Activated CD8-positive, alpha-beta memory T cell treated with anti-CD3 and anti-CD28 coated beads, Interleukin-2, amount 50 U/mL, for 24 hours (primary cell): Measurements from ENCODE around the gene TMPRSS4.

Experiments
- DNase-seq: peaks from one replicate; pipeline ENCODE4 v3.0.0-alpha.2; 2020; ENCODE audit errors: extremely low read depth

The TMPRSS4 gene

GRCh38 chr11:118079491-118079890 lies 2.6 kb downstream of the TMPRSS4 start:
- DNase-seq: no peak

- DNase-seq: no peak
Observed at GRCh38 chr11:118080296-118080695, 3.4 kb downstream of the TMPRSS4 start.

DNA sequence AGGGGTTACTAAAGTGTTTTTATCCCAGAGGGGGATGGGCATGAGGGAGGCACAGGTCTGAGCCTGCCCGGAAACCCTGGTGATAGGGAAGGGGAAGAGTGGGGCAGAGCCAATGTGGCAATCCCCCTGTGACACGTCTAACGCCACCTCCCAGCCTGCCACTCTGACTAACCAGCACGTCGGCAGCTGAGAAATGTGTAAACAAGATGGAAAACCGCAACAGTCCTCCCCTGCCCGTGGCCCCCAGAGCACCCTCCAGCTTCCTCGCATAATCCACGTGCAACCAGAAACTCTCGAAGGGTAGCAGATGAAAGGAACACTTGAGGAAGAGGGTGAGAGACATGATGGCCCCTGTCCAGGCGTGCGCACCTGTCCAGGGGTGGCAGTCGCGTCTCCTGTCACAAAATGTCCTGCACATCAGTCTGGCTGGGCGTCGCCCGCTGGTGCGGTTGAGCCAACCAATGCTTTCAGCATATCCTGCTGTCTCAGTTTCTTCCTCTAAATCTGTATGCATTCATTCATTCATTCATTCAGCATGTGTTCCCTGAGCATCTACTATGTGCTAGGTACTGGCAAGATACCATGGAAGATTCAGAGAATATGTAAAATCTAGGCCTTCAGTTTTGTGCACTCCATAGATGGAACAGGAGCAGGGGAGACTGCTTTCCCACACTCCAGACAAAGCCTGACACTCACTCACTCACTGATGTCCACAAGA lies 4.5 kb downstream of the TMPRSS4 start:
- DNase-seq: no peak

- DNase-seq: no peak
Observed at GRCh38 chr11:118082880-118083552, 6.1 kb downstream of the TMPRSS4 start.

- no peak for DNase-seq
Observed at GRCh38 chr11:118084247-118084646, 7.4 kb downstream of the TMPRSS4 start.

DNA sequence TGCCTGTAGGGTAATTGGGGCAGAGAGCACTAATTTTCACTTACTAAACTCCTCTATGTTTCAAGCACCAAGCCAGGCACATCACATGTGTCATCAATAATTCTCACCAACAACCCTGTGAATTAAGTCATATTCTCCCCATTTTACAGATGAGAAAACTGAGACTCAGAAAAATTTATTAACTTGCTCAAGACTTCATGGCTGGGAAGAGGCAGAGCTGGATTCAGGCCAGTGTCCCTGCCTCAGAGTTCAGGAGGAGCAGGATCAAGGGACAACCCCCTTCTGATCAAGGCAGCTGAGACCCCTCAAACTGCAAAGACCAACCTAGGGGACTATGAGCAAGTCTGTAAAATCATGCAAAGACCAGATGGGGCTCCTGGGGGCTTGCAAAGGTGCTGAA lies 7.8 kb downstream of the TMPRSS4 start:
- no peak for DNase-seq

DNA sequence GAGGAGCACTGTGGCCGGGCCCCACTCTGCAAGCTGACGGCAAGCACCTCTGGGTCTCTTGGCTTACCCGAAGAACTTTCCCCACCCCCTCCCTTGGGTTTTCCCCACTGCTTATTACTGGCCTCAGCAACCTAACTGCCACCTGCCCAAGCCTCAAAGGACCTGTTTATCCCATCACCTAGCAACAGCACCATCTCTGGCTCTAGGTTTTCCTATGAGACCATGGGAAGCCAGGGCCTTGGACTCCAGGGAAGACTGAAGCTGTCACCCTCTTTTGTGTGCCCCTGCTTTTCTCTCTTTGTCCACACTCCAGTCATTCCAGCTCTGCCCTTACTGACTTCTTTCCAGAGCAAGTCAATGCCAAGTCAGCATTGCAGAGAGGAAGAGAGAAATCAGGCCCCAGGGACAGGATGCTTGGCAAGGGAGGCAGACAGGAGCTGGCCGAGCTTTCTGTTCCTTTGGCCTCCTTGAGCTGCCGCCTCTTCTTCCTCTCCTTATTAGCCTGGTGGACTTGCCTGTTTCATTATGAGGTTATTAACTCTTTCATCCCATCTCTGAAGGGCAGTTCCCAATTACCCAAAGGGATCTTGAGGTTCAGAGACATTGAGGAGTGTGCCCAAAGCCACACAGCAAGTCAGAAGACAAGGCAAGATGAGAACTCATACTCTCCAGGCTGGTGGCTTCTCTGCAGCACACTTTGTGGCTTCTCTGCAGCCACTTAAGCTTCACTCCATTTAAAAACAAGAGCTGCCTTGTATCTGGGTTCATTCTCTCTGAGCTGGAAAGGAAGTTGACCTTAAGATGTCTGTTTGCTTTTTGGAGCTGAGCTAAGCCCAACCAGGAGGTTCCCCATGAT lies 10.3 kb downstream of the TMPRSS4 start, which contains the start of gene SMIM35:
TSS of gene SMIM35 (minus strand) at position 51 of the 856 bp plus-strand sequence. CDS start 206 bp downstream, outside the sequence.
- no peak for DNase-seq

DNA sequence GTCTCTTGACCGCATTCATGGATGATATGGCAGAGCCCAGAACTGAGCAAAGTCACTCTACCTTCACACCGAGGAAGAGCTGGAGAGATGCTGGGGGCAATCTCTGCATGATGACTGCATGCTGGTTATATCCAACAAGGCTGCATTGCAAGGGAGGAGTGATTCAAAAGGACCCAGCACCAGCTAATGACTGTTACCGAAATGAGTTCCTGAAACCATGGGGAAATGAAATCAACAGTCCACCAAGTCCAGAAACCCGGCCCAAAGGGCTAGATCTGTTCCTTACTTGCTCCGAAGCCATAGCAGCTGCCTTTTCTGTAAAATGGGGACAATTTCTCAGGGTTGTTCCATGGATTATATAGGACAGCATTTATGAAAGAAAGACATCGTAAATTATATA lies 11.1 kb downstream of the TMPRSS4 start:
- DNase-seq: no peak

GRCh38 chr11:118088531-118088930 lies 11.7 kb downstream of the TMPRSS4 start:
- DNase-seq: no peak

- no peak for DNase-seq
Observed at GRCh38 chr11:118090545-118091162, 13.8 kb downstream of the TMPRSS4 start.

DNA sequence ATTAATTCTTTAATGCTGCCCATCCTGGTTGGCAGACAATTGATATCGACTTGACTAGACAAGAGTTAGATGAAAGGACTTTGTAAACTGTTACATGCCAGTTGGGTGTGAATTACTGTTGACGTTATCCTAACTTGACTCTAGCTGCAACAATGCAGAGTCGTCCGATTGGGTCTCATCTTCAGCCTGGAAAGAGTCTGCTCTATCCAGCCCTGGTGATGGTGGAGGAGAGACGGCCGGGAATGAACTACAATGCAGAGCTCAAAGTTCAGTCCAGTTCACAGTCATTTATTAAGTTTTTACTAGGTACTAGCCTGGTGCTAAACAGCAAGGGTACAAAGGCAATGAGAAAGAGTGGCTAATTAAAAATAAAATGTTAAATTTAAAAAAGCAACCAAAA lies 14.8 kb downstream of the TMPRSS4 start:
- DNase-seq: no peak

DNA sequence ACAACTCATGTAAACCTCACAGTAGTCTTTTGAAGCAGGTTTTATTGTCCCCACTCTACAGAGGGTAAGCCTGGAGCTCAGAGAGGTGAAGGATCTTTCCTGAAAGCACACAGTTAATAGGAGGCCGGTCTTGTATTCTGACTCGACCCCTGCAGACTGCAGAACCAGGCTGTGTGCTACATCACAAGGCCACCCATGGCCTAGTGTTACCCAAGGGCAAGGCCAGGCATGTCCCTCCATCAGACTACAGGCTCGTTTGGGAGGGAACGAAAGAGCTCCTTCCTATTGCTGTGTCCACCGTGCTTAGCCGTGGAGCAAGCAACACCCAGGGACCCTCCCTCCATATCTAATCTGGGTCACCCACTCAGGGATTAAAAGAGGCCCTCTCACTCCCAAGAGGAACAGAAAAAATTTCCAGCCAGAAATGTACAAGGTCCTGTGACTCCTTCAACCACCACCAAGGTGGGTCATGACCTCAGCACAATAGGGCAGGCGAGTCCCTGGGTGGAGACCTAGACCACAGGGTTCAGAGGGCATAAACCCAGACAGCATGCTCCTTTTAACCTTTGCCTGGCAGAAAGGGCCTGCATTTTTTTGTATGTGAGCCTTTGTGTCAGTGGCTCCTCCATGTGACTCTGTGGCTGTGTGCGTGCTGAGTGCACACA lies 16.2 kb downstream of the TMPRSS4 start:
- no peak for DNase-seq

GRCh38 chr11:118095493-118095892 lies 18.6 kb downstream of the TMPRSS4 start:
- no peak for DNase-seq

DNA sequence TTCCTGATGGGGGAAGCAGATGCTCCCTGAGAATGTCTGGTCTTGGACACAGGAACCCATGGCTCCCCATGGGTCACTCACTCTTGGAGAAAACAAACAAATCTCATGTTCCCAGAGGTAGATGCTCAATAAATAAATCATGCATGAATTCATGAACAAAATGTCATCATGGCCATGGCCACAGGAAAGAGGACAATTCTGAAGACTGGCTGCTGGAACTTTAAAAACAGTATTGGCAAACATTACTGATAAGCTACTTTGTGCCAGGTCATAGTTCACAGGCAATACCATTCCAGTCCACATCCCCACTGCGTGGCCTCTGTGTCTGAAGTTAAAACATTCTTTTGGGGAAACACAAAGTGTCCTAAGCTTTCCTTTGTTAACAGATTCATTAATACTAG lies 19.1 kb downstream of the TMPRSS4 start:
- no peak for DNase-seq

DNA sequence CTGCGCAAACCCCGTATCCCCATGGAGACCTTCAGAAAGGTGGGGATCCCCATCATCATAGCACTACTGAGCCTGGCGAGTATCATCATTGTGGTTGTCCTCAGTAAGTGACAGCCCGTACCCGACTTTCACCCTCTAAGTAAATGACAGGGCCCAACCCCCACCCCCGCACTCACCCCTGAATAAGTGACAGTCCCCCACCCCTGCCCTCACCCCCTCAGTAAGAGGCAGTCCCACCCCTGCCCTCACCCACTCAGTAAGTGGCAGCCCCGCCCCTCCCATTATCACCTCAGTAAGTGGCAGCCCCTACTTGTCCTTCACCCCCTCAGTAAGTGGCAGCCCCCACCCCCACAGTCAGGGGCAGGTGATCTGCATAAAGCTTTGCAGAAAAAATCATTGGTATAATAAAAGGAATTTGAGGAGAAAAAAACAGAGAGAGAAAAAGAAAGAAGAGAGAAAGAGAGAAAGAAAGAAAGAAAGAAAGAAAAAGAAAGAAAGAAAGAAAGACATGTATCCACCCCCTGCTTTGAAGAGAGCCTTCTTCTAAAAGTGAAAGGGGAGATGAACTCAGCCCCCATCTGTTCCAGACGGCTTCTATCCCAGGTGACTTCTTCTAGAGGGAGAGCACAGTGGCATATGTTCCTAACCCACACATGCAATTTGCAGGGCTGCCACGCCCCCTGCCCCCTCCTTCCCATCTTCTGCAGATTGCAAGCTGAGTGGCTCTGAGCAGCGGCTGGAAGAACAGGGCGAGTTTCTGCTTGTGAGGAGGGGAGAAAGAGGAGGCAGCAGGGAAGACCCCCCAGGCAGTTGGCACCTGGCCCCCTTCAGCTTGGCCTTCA lies 22.3 kb downstream of the TMPRSS4 start:
- DNase-seq: no peak

DNA sequence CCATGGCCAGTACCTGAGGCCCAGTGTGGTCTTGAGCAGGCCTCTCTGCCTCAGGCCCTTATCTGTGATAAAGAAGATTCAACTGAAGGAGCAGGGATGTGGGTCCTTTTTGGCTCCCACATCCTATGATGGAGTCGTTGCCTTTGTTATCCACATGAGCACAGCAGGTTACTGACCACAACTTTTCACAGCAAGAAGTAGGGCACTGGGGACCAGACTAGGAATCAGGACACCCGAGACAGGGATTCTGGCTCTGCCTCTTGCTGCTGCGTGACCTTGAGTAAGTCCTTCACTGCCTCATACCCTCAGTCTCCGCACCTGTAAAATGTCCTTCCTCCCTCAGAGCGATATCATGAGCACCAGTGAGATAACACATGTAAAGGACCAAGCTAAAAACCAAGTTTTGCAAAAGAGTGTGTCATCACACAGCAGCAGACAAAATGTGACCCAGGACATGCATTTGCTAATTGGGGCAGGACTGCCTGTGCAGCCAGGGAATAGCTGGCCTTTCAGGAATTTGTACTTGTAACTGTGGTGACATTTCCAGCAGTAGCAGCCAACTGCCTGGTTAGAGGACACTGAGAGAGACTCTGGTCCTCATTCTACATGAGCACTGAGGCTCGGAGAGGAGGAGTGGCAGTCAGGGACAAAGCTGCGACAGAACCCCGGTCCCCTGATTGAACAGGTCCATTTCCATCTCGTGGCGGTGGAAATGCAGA lies 23.1 kb downstream of the TMPRSS4 start:
- DNase-seq: no peak

GRCh38 chr11:118100691-118101232 lies 23.9 kb downstream of the TMPRSS4 start:
- no peak for DNase-seq

GRCh38 chr11:118102721-118103261 lies 25.9 kb downstream of the TMPRSS4 start:
- DNase-seq: no peak

DNA sequence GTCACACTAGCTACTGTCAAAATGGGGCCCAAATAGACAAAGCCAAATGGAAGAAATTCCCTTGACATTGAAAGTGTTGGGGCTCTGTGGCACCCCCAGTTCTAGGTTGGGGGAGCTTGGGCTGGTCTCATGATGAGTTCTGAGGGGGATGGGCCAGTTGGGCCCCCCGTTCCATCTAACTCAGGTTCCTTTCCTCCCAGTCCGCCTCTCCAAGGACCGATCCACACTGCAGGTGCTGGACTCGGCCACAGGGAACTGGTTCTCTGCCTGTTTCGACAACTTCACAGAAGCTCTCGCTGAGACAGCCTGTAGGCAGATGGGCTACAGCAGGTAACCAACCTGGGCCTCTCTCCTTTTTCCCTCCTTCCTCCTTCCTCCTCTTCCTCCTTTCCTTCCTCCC lies 27.6 kb downstream of the TMPRSS4 start:
- DNase-seq: no peak
